Mononuclear cell (primary cell): Measurements from ENCODE around the gene TENM4. TPM values are rescaled to one million over a fixed set of nuclear protein-coding genes. Genes with fewer than 3 reads are reported as not detected.

Experiments
- H3K27me3 ChIP-seq: 2 replicates; pipeline ENCODE4 v1.6.0; 2011; ENCODE audit warnings: low read length, control low read depth; ENCODE audit not compliant: insufficient read depth
- H3K4me1 ChIP-seq: 2 replicates; pipeline ENCODE4 v1.5.1; 2011; ENCODE audit warnings: mild to moderate bottlenecking, low read length, control low read depth; ENCODE audit not compliant: insufficient read depth
- H3K4me3 ChIP-seq: 2 replicates; pipeline ENCODE4 v1.5.1; 2011; ENCODE audit warnings: mild to moderate bottlenecking, low read length, moderate library complexity
- H3K9me3 ChIP-seq: 2 replicates; pipeline ENCODE4 v1.5.1; 2011; ENCODE audit warnings: low read depth, mild to moderate bottlenecking, control low read depth, low read length
- total RNA-seq: library from RNA; depleted of rRNA; stranded (reverse); fragments of >200 nt; gene quantifications from one replicate; pipeline ENCODE4 v1.2.3, GENCODE V29; 2012

TENM4 gene
- total RNA-seq, 1 donor, result 0.63 TPM

- Histone ChIP-seq H3K9me3 (no peaks in the 10 kb centered on the region), H3K27me3 (peaks cover 86% of the 10 kb centered on the region), H3K4me3 (no peak overlapping the region), H3K4me1 (peaks cover 6% of the 10 kb centered on the region)
Measured at GRCh38 chr11:79026803-79027445, 413.9 kb downstream of the TENM4 start.

DNA sequence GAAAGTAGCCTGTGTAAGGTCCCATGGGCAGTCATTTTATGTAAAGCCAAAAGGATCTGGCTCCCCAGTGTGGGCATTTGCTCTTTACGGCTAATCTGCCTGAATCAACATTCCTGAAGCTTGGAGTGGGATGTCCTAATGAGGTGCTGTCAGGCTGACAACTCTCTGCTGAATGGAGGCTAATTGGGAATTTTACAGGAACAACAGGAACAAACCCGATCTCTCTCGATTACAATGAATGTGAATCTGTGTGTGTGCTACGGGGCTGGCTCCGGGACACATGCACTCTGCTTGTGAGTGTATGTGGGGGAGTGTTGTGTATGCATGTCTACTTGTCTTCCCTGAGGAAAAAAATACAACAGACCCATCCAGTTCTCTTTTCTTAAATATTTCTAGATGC lies 415.2 kb downstream of the TENM4 start:
- Histone ChIP-seq H3K9me3 (no peaks in the 10 kb centered on the region), H3K4me1 (peaks cover 6% of the 10 kb centered on the region), H3K27me3 (peaks cover 82% of the 10 kb centered on the region), H3K4me3 (no peak overlapping the region)

DNA sequence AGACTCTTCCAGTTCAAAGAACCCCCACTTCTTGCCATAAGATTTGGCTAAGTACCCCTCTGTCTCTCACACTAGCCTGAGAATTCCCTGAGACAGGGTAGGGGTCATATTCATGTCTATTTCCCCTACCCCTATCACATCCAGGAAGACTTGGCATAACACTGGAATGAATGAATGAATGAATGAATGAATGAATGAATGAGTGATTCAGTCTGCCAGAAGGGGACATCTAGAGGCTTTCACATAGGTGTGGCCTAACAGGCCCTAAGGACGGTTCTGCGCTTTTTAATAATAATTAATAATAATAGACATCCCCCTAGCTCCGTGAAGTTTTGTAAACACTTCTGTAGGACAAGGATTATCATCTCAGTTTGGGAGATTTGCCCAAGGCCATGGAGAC lies 415.7 kb downstream of the TENM4 start:
- Histone ChIP-seq H3K4me3 (no peak overlapping the region), H3K9me3 (no peaks in the 10 kb centered on the region), H3K27me3 (peaks cover 77% of the 10 kb centered on the region), H3K4me1 (peaks cover 6% of the 10 kb centered on the region)

DNA sequence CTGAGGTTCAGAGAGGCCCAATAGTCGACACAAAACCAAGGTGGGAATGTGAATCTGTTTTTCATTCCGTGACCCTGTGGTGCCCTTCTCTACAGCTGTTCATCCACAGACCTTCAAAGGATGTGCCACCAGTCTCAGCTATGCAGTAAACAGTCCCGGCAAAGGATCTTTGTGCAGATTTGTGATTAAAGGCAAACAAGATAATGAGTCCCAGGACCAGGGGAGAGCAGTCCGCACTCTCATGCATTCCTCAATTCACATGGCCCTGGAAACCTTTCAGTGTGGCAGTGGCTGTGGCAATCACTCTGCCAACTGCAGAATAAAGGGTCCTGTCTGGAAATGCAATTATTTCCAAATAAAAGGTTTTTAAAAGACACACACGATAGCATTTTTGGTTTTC lies 418.6 kb downstream of the TENM4 start:
- peaks cover 6% of the 10 kb centered on the region for H3K4me1 ChIP-seq
- no peaks in the 10 kb centered on the region for H3K9me3 ChIP-seq
- peaks cover 52% of the 10 kb centered on the region for H3K27me3 ChIP-seq
- no peak overlapping the region for H3K4me3 ChIP-seq

DNA sequence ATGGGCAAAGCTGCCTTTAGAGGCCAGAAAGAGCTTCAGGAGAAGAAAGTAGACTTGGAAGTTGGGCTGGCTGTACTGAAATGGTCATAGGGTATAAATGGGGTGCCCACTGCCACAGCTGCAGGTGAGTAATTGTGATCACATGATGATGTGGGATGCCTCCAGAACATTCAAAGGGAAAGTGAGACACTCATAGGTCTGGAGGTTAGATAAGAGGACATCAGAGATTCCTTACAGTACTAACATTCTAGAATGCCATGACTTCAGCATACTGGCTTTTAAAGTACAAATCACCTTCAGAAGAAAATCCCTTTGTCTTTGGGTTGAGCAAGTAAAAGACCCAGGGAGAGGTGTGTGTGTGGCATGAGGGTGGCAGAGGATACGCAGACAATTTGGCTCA lies 419.2 kb downstream of the TENM4 start:
- H3K9me3 ChIP-seq, result no peaks in the 10 kb centered on the region
- H3K4me3 ChIP-seq, result no peak overlapping the region
- peaks cover 47% of the 10 kb centered on the region for H3K27me3 ChIP-seq
- no peaks in the 10 kb centered on the region for H3K4me1 ChIP-seq

DNA sequence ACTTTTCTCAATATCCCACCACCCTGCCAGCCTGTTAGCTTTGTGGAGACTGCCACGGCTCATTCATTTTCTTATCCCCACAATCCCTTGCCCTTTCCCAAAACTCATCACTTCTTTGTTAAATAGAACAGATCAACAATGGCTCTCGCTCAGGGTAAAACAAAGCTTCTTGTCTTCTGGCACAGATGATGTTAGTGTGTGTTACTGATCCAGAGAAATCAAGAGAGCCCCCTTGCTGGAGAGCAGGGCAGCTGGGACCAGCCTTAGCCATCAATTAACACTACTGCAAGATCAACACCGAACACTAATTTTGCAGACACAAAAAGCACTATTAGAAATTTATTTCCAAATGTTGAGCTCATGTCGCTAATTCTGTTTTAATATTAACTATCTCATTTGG lies 420.9 kb downstream of the TENM4 start:
- H3K4me1 ChIP-seq, result no peaks in the 10 kb centered on the region
- no peak overlapping the region for H3K4me3 ChIP-seq
- peaks cover 31% of the 10 kb centered on the region for H3K27me3 ChIP-seq
- H3K9me3 ChIP-seq, result no peaks in the 10 kb centered on the region

- Histone ChIP-seq H3K4me1 (no peaks in the 10 kb centered on the region), H3K9me3 (no peaks in the 10 kb centered on the region), H3K4me3 (no peak overlapping the region), H3K27me3 (peaks cover 24% of the 10 kb centered on the region)
Measured at GRCh38 chr11:79019277-79019676, 421.6 kb downstream of the TENM4 start.

DNA sequence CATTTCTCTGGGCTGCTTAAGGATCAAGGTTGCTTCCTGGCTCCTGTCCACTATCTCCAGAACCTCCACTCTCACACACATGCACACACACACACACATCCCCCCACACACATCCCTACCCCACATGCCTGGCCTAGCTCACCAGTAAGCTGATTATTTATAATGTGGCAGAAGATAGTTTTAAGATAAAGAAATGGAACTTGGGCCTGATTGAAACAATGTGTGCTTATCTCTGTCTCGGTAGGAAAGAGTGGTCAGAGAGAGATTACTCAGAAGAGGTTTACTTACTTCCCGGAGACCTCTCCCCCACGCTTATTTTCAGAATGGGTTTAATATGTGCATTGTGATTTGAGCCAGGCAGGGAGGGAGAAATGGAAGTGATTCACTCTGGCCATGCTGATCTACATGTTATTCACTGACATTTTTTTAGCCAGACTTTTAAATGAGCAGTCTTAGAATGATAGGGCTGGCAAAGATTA lies 422.4 kb downstream of the TENM4 start:
- Histone ChIP-seq H3K4me3 (no peak overlapping the region), H3K4me1 (no peaks in the 10 kb centered on the region), H3K27me3 (peaks cover 17% of the 10 kb centered on the region), H3K9me3 (no peaks in the 10 kb centered on the region)

DNA sequence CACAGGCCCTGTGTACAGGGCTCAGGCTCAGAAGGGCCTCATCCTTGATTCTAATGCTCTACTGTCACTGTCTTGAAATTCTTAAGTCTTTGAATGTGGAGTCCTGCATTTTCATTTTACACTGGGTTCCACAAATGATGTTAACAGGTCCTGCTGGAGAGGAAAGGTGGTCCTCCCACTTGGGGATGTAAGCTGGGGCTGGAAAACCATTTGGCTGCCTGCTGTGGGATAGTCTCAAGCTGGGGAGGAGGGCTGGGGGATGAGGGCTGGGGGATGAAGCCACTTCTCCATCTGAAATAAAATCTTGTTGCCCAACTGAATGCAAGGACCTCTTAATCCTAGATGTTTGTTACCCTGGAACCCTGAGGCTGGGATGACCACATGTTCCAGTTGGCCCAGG lies 423.0 kb downstream of the TENM4 start:
- H3K4me3 ChIP-seq, result no peak overlapping the region
- H3K4me1 ChIP-seq, result no peaks in the 10 kb centered on the region
- peaks cover 15% of the 10 kb centered on the region for H3K27me3 ChIP-seq
- H3K9me3 ChIP-seq, result no peaks in the 10 kb centered on the region

DNA sequence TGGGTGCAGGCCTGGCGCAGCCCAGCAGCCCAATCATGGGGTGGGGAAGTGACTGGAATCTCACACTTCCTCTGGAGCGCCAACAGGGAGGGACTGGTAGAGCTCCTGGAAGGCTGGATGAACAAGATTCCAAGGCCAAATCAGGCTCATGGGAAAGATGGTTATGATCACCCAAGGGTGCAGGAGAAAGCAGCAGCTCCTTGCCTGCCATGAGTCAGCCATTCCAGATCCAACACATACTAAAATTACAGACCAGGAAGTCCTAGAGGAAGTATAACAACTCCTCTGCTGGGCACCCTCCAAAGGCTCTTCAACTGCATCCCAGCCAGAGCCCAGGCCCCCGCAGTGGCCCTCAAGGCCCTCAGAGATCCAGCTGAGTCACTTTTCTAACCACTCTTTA lies 427.3 kb downstream of the TENM4 start:
- H3K27me3 ChIP-seq, result no peaks in the 10 kb centered on the region
- H3K4me1 ChIP-seq, result no peaks in the 10 kb centered on the region
- no peaks in the 10 kb centered on the region for H3K9me3 ChIP-seq
- no peak overlapping the region for H3K4me3 ChIP-seq

- H3K4me3 ChIP-seq, result no peak overlapping the region
- no peaks in the 10 kb centered on the region for H3K27me3 ChIP-seq
- no peaks in the 10 kb centered on the region for H3K9me3 ChIP-seq
- H3K4me1 ChIP-seq, result no peaks in the 10 kb centered on the region
Measured at GRCh38 chr11:79011357-79011756, 429.5 kb downstream of the TENM4 start.

GRCh38 chr11:79007771-79008402 lies 432.9 kb downstream of the TENM4 start:
- H3K4me1 ChIP-seq, result no peaks in the 10 kb centered on the region
- no peaks in the 10 kb centered on the region for H3K27me3 ChIP-seq
- no peaks in the 10 kb centered on the region for H3K9me3 ChIP-seq
- no peak overlapping the region for H3K4me3 ChIP-seq

DNA sequence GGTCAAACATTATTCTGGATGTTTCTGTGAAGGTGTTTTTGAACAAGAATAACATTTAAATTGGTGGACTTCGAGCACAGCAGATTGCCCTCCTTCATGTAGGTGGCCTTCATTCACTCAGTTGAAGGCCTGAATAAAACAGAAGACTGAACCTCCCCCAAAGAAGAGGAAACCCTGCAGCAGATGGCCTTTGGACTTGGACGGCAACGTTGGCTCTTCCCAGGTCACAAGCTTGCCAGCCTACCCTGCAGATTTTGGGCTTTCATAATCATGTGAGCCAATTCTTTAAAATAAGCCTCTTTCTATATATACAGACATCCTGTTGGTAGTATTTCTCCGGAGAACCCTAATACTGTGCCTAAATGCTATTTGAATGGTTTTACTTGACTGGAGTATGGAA lies 434.0 kb downstream of the TENM4 start:
- no peaks in the 10 kb centered on the region for H3K4me1 ChIP-seq
- H3K27me3 ChIP-seq, result no peaks in the 10 kb centered on the region
- H3K4me3 ChIP-seq, result no peak overlapping the region
- H3K9me3 ChIP-seq, result no peaks in the 10 kb centered on the region

DNA sequence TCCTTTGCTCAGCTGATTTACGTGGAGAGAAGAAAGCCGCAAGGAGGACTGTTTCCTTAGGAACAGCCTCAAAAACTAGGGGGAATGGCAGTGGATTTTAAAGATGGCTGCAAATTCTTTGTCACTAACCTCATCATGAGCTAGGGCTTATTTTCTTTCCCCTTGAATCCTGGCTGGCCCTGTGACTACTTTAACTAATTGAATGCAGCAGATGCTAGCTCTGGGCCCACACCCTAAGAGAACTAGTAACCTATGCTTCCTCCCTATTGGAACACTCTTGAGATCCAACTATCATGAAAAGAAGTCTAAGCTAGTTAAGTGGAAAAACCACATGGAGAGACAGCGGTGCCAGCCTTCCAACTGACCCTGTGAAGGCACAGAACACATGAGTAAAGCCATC lies 444.8 kb downstream of the TENM4 start:
- H3K27me3 ChIP-seq, result no peaks in the 10 kb centered on the region
- no peak overlapping the region for H3K4me3 ChIP-seq
- no peaks in the 10 kb centered on the region for H3K9me3 ChIP-seq
- no peaks in the 10 kb centered on the region for H3K4me1 ChIP-seq

GRCh38 chr11:78995171-78995570 lies 445.7 kb downstream of the TENM4 start:
- Histone ChIP-seq H3K4me1 (no peaks in the 10 kb centered on the region), H3K9me3 (no peaks in the 10 kb centered on the region), H3K27me3 (no peaks in the 10 kb centered on the region), H3K4me3 (no peak overlapping the region)

DNA sequence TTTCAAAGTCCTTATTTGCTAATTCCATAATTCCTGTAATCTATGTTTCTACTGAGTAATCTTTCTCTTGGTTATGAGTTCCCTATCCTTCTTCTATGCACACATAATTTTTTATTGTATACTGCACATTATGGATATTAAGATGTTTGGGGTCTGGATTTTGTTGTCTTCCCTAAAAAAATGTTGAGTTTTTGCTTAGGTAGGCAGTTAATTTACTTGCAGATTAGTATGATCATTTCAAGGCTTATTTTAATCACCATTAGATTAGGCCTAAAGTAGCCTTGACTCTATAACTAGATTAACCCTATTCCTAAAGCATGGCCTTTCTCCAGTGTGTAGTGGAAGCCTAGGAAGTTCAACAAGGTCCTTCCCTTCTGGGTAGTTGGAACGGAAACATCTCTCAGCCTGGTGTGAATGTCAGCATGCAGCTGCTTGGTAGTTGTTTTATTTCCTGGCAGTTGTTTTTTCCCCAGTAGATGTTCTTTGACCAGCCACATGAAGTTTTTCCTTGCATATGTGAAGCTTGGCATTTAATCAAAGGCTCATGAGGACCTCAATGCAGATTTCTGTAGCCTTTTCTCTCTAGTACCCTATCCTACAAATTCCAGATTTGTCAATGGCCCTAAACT lies 446.9 kb downstream of the TENM4 start:
- no peaks in the 10 kb centered on the region for H3K4me1 ChIP-seq
- H3K9me3 ChIP-seq, result no peaks in the 10 kb centered on the region
- H3K27me3 ChIP-seq, result no peaks in the 10 kb centered on the region
- H3K4me3 ChIP-seq, result no peak overlapping the region
